GM12872 (cell line): Measurements from ENCODE around the gene SAMD11.

ENCODE experiments used
- CTCF ChIP-seq: IDR thresholded peaks from 3 replicates; pipeline ENCODE4 v1.5.1; 2011; ENCODE audit warnings: low read depth, mild to moderate bottlenecking, low read length, moderate library complexity; ENCODE audit not compliant: insufficient read depth

SAMD11 gene

GRCh38 chr1:925561-926421 is 2.1 kb downstream of the SAMD11 start:
- no peak for TF ChIP-seq CTCF

- no peak for TF ChIP-seq CTCF
Observed at GRCh38 chr1:927234-927633, 3.5 kb downstream of the SAMD11 start.

GRCh38 chr1:927748-928147 is 4.0 kb downstream of the SAMD11 start:
- no peak for TF ChIP-seq CTCF

- no peak for TF ChIP-seq CTCF
Observed at GRCh38 chr1:928825-929661, 5.3 kb downstream of the SAMD11 start.

- no peak for TF ChIP-seq CTCF
Observed at GRCh38 chr1:929712-930632, 6.2 kb downstream of the SAMD11 start.

- no peak for TF ChIP-seq CTCF
Observed at GRCh38 chr1:930633-931138, 7.0 kb downstream of the SAMD11 start.
